Naive thymus-derived CD8-positive, alpha-beta T cell (primary cell): Measurements from ENCODE around the gene SBF2. TPM values are rescaled to one million over a fixed set of nuclear protein-coding genes. Genes with fewer than 3 reads are reported as not detected.
"Not testable (repeated sequence)": the region's sequence is repeated elsewhere in the genome, so short reads cannot be mapped to it uniquely, and the experiment has no call there.

Source experiments
- ATAC-seq, 2 donors: fragments of 150-1000 bp; cut with Tn5 transposase in 1 of 2; sonication (Bioruptor Pico), chemical (Tn5 transposase) in 1 of 2; 1 replicate in 1 of 2; 2 replicates in 1 of 2; pipeline ENCODE4 v1.10.0; 2021; ENCODE audit warnings: mild to moderate bottlenecking in 2 of 2, moderate library complexity in 2 of 2
- POLR2A ChIA-PET: fragments of 350-600 bp; sonication (Branson Sonifier 250); formaldehyde crosslinking; loops from one replicate; lab custom pipeline; 2021; ENCODE audit warnings: antibody characterized with exemption; lab: Charles Lee
- DNase-seq, 10 donors: peaks; one replicate each; pipeline versions ENCODE4 v3.0.0 to v3.0.0-alpha.2; 2020 to 2022
- H3K27ac Mint-ChIP-seq, 10 donors: one replicate each; pipeline ENCODE4 v1.8.0; 2020 to 2022; ENCODE audit warnings: mild to moderate bottlenecking in 10 of 10, mixed read lengths in 10 of 10, moderate library complexity in 4 of 10, inconsistent platforms in 1 of 10
- H3K27me3 Mint-ChIP-seq, 5 donors: one replicate each; pipeline ENCODE4 v1.8.0; 2021 to 2022; ENCODE audit warnings: mixed read lengths in 5 of 5
- H3K36me3 Mint-ChIP-seq, 3 donors: one replicate each; pipeline ENCODE4 v1.8.0; 2020 to 2022; ENCODE audit warnings: mixed read lengths in 3 of 3, mild to moderate bottlenecking in 2 of 3, inconsistent platforms in 1 of 3
- H3K4me1 Mint-ChIP-seq, 4 donors: one replicate each; pipeline ENCODE4 v1.8.0; 2021 to 2022; ENCODE audit warnings: mixed read lengths in 4 of 4
- H3K4me3 Mint-ChIP-seq, 10 donors: one replicate each; pipeline ENCODE4 v1.8.0; 2020 to 2022; ENCODE audit warnings: mild to moderate bottlenecking in 10 of 10, mixed read lengths in 10 of 10, moderate library complexity in 6 of 10, inconsistent platforms in 1 of 10
- H3K9me3 Mint-ChIP-seq, 9 donors: one replicate each; pipeline ENCODE4 v1.8.0; 2020 to 2022; ENCODE audit warnings: mixed read lengths in 9 of 9, mild to moderate bottlenecking in 3 of 9, inconsistent platforms in 1 of 9, moderate library complexity in 1 of 9
- polyA plus RNA-seq, 3 donors: library from polyadenylated mRNA; unstranded; fragments of 300-500 nt; fragmentation: Illumina TruSeq; gene quantifications; one replicate each; pipeline ENCODE4 v1.2.3, GENCODE V29; 2021
- total RNA-seq, 8 experiments: library from RNA in 2 of 8; stranded (reverse) in 2 of 8; gene quantifications; one replicate each; pipeline ENCODE4 v1.2.3 and lab custom pipeline; 2021 to 2026

SBF2 gene
- total and polyA plus RNA-seq, 5 experiments from 2014 or later: 2.0 to 14.6 (median 4.9) TPM

GRCh38 chr11:10232756-10233155 lies 61.3 kb downstream of the SBF2 start:
- no peak for DNase-seq
- Mint-ChIP-seq H3K9me3 (peaks cover 0 to 18% (median 0%) of the 10 kb centered on the region in 9 donors), H3K27ac (no peak overlapping the region), H3K4me1 (peaks cover 0 to 3% (median 0%) of the 10 kb centered on the region in 4 donors), H3K4me3 (no peak overlapping the region), H3K36me3 (peaks cover 0 to 14% (median 4%) of the 10 kb centered on the region in 3 donors), H3K27me3 (no peaks in the 10 kb centered on the region)
- POLR2A ChIA-PET: no interaction called here
- ATAC-seq: no peak

GRCh38 chr11:10231803-10232202 lies 62.2 kb downstream of the SBF2 start:
- DNase-seq, H3K27ac Mint-ChIP-seq, H3K4me3 Mint-ChIP-seq, H3K27me3 Mint-ChIP-seq, ATAC-seq, H3K4me1 Mint-ChIP-seq, POLR2A ChIA-PET: not testable (repeated sequence)
- Mint-ChIP-seq H3K9me3 (peaks cover 0 to 18% (median 0%) of the 10 kb centered on the region in 9 donors), H3K36me3 (peaks cover 0 to 10% (median 2%) of the 10 kb centered on the region in 3 donors)

GRCh38 chr11:10225553-10225952 lies 68.5 kb downstream of the SBF2 start:
- peaks cover 0 to 2% (median 0%) of the 10 kb centered on the region in 3 donors for H3K36me3 Mint-ChIP-seq
- peaks cover 0 to 11% (median 3%) of the 10 kb centered on the region in 4 donors for H3K4me1 Mint-ChIP-seq
- POLR2A ChIA-PET: no interaction called here
- H3K27me3 Mint-ChIP-seq: no peaks in the 10 kb centered on the region
- no peak for DNase-seq
- no peak overlapping the region for H3K4me3 Mint-ChIP-seq
- no peak overlapping the region for H3K27ac Mint-ChIP-seq
- H3K9me3 Mint-ChIP-seq: peaks cover 0 to 10% (median 0%) of the 10 kb centered on the region in 9 donors
- no peak for ATAC-seq

DNA sequence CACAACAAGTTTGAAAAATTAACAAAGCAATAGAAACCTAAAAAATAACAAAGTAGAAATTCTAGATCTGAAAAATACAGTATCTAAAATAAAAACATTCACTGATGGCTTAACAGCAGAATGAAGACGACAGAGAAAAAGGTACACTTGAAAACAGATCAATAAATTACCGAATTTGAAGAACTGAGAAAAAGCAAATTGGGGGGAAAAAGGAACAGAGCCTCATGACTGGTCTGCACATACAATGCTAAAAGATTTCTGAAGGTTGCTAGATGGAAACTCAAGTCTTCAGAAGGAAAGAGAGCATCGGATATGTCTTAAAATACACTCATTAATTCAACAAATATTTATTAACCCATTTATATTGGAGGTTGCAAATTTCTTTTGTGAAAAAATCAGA lies 71.6 kb downstream of the SBF2 start:
- POLR2A ChIA-PET: no interaction called here
- H3K27ac Mint-ChIP-seq: no peak overlapping the region
- no peaks in the 10 kb centered on the region for H3K27me3 Mint-ChIP-seq

GRCh38 chr11:10221342-10221741 lies 72.7 kb downstream of the SBF2 start:
- Mint-ChIP-seq H3K4me1 (peaks cover 0 to 14% (median 3%) of the 10 kb centered on the region in 4 donors), H3K4me3 (no peak overlapping the region), H3K36me3 (peaks cover 4 to 19% (median 5%) of the 10 kb centered on the region in 3 donors), H3K9me3 (peaks cover 0 to 7% (median 2%) of the 10 kb centered on the region in 9 donors), H3K27me3 (no peaks in the 10 kb centered on the region), H3K27ac (no peak overlapping the region)
- POLR2A ChIA-PET: interaction anchor here (0.6 kb wide), 1 partner anchor 1539 kb away, joined by 3 read pairs; no protein-coding TSS in a partner anchor
- ATAC-seq: no peak
- no peak for DNase-seq

More for the DNA sequence above, 71.6 kb downstream of the SBF2 start:
- H3K36me3 Mint-ChIP-seq: peaks cover 4 to 19% (median 5%) of the 10 kb centered on the region in 3 donors
- H3K4me1 Mint-ChIP-seq: peaks cover 0 to 14% (median 3%) of the 10 kb centered on the region in 4 donors
- DNase-seq (no peak), ATAC-seq (no peak)
- H3K4me3 Mint-ChIP-seq: no peak overlapping the region
- H3K9me3 Mint-ChIP-seq: peaks cover 0 to 7% (median 2%) of the 10 kb centered on the region in 9 donors

DNA sequence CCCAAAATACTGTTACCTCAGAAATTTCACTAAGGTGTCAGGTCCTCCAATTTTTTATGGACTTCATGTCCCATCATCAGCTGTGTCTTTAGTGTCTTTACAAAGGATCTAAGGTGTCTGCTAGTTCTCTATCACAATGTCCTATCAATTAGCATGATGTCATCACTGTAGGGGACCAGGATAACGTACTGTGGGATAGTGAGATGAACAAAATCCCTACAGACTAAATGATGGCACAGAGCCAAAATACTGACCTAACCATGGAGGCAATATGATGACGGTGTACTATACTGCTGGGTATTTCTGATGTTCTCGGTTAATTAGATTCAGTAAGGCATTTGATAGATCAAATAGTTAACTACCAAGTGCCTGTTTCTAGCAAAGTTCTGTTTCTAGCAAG lies 82.5 kb downstream of the SBF2 start:
- POLR2A ChIA-PET: no interaction called here

GRCh38 chr11:10209326-10209725 lies 84.7 kb downstream of the SBF2 start:
- peaks cover 0 to 3% (median 0%) of the 10 kb centered on the region in 4 donors for H3K4me1 Mint-ChIP-seq
- no peak overlapping the region for H3K27ac Mint-ChIP-seq
- POLR2A ChIA-PET: interaction anchor here (2.9 kb wide), 1 partner anchor 97 kb away, joined by 18 read pairs; no protein-coding TSS in a partner anchor
- DNase-seq: no peak
- H3K36me3 Mint-ChIP-seq: no peaks in the 10 kb centered on the region
- ATAC-seq: no peak
- H3K4me3 Mint-ChIP-seq: no peak overlapping the region
- H3K9me3 Mint-ChIP-seq: peaks cover 0 to 6% (median 3%) of the 10 kb centered on the region in 9 donors
- H3K27me3 Mint-ChIP-seq: no peaks in the 10 kb centered on the region

More for the DNA sequence above, 82.5 kb downstream of the SBF2 start:
- ATAC-seq: no peak
- Mint-ChIP-seq H3K27ac (no peak overlapping the region), H3K36me3 (no peaks in the 10 kb centered on the region), H3K9me3 (no peaks in the 10 kb centered on the region), H3K27me3 (no peaks in the 10 kb centered on the region), H3K4me3 (no peak overlapping the region), H3K4me1 (peaks cover 0 to 3% (median 0%) of the 10 kb centered on the region in 4 donors)
- DNase-seq: no peak

DNA sequence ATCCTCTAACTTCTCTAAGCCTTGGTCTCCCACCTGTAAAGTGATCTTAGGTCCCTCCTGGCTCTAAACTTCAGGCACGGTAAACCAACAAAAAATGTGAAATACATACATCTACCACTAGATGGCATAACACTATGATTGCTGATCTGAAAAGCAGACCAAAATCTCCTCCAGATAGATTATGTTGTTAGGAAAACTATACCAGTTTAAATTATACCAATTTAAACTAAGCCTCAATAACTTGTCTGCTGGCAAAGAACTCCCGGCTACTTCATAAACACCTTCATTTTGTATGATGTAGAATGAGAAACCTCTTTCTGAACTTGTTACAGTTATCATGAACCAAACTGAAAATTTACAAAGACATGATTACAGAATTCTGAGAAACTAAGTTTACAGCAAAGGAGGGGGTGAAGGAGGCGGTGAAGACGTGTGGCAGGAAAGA lies 85.9 kb downstream of the SBF2 start:
- peak; percentile 57 to 68 for ATAC-seq
- POLR2A ChIA-PET: interaction anchor here (2.9 kb wide), 1 partner anchor 99 kb away, joined by 18 read pairs; no protein-coding TSS in a partner anchor
- peaks cover 0 to 9% (median 3%) of the 10 kb centered on the region in 3 donors for H3K36me3 Mint-ChIP-seq
- peaks cover 0 to 1% (median 0%) of the 10 kb centered on the region in 4 donors for H3K4me1 Mint-ChIP-seq
- no peak overlapping the region for H3K27ac Mint-ChIP-seq
- no peak overlapping the region for H3K4me3 Mint-ChIP-seq
- peaks cover 0 to 18% (median 9%) of the 10 kb centered on the region in 9 donors for H3K9me3 Mint-ChIP-seq
- no peaks in the 10 kb centered on the region for H3K27me3 Mint-ChIP-seq
- DNase-seq: peak in 3 of 10 donors; percentile 58

DNA sequence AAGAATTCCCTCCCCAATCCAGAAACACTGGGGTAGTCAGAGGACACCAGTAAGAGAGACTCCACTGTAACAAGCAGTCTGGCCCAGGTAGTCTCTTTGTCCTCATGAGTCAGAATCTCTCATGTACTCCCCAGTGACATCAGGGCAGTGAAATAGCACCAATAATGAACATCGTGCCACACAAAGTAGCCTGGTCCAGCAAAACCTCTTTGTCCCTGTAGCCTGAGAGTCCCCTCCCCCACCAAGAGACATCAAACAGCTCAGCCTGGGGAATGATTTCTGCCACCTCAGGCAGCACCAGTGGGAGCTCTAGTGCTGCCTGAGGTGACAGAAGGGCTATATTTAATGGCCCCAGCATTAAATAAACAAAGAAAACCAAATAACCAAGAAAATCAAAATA lies 88.1 kb downstream of the SBF2 start:
- Mint-ChIP-seq H3K9me3 (peaks cover 0 to 24% (median 15%) of the 10 kb centered on the region in 9 donors), H3K4me3 (no peak overlapping the region), H3K27ac (no peak overlapping the region), H3K27me3 (no peaks in the 10 kb centered on the region), H3K4me1 (peaks cover 0 to 1% (median under 1%) of the 10 kb centered on the region in 4 donors), H3K36me3 (peaks cover 2 to 14% (median 6%) of the 10 kb centered on the region in 3 donors)
- ATAC-seq (no peak), DNase-seq (no peak)
- POLR2A ChIA-PET: no interaction called here

DNA sequence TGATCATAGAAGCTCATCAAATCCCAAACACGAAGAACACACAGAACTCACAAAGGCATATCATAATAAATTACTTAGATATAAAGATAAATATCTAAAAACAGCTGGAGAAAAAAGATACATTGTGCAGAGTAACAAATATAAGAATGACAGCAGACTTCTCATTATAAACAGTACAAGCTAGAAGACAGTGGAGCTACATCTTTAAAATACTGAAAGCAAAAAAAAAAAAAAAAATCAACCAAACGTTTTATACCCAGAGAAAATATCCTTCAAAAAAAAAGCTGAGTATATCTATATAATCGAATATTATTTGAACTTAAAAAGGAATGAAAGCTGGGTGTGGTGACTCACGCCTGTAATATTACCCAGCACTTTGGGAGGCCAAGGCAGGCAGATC lies 90.0 kb downstream of the SBF2 start:
- POLR2A ChIA-PET: no interaction called here
- ATAC-seq (no peak), DNase-seq (no peak)
- Mint-ChIP-seq H3K27me3 (no peaks in the 10 kb centered on the region), H3K4me1 (peaks cover 0 to 2% (median 1%) of the 10 kb centered on the region in 4 donors), H3K4me3 (no peak overlapping the region), H3K9me3 (peaks cover 0 to 24% (median 15%) of the 10 kb centered on the region in 9 donors), H3K36me3 (peaks cover 5 to 14% (median 8%) of the 10 kb centered on the region in 3 donors), H3K27ac (no peak overlapping the region)

GRCh38 chr11:10201343-10201742 lies 92.7 kb downstream of the SBF2 start:
- Mint-ChIP-seq H3K27me3 (no peaks in the 10 kb centered on the region), H3K36me3 (peaks cover 5 to 14% (median 8%) of the 10 kb centered on the region in 3 donors), H3K27ac (no peak overlapping the region), H3K4me1 (peaks cover 0 to 6% (median 2%) of the 10 kb centered on the region in 4 donors), H3K4me3 (no peak overlapping the region), H3K9me3 (peaks cover 0 to 24% (median 15%) of the 10 kb centered on the region in 9 donors)
- ATAC-seq: no peak
- POLR2A ChIA-PET: no interaction called here
- DNase-seq: no peak

- Mint-ChIP-seq H3K27ac (no peak overlapping the region), H3K27me3 (no peaks in the 10 kb centered on the region), H3K4me3 (no peak overlapping the region), H3K9me3 (peaks cover 0 to 3% (median 0%) of the 10 kb centered on the region in 9 donors), H3K36me3 (peaks cover 0 to 15% (median 11%) of the 10 kb centered on the region in 3 donors), H3K4me1 (peaks cover 0 to 6% (median 1%) of the 10 kb centered on the region in 4 donors)
- POLR2A ChIA-PET: no interaction called here
- ATAC-seq (no peak), DNase-seq (no peak)
Measured at GRCh38 chr11:10197091-10197490, 96.9 kb downstream of the SBF2 start.

DNA sequence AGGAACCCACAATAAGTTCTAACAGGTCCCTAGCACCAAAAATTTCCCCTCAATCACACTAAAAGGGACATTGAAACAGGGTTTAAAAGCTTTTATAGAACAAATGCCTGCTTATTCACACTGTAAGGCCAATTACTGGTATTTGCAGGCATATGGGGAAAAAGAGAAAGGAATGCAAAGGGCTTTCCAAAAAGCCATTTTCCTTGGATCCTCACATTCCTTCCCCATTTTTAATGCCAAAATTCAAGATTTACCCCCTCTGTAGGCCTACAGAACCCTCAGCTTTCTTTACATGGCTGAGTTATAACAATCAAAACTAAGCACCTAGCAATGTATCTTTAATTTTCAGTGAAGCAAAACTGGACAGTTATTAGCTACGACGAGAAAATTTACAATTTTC lies 102.0 kb downstream of the SBF2 start:
- Mint-ChIP-seq H3K27ac (no peak overlapping the region), H3K4me1 (peaks cover 0 to 5% (median 0%) of the 10 kb centered on the region in 4 donors), H3K4me3 (no peak overlapping the region), H3K36me3 (peaks cover 0 to 18% (median 15%) of the 10 kb centered on the region in 3 donors), H3K27me3 (no peaks in the 10 kb centered on the region), H3K9me3 (no peaks in the 10 kb centered on the region)
- DNase-seq (no peak), ATAC-seq (no peak)
- POLR2A ChIA-PET: no interaction called here
